Testis (tissue), 3 donors: ENCODE results near the gene ENTR1. TPM values are rescaled to one million over a fixed set of nuclear protein-coding genes. Genes with fewer than 3 reads are reported as not detected.
"Not testable (repeated sequence)": the region's sequence is repeated elsewhere in the genome, so short reads cannot be mapped to it uniquely, and the experiment has no call there.

Source experiments
- DNase-seq: peaks from one replicate; pipeline ENCODE4 v3.0.0-alpha.2; 2019
- H3K27ac ChIP-seq, 2 donors: fragments of 200-600 bp; sonication (generic); one replicate each; pipeline ENCODE4 v1.5.1; 2019
- H3K27me3 ChIP-seq: fragments of 200-600 bp; sonication (generic); one replicate; pipeline ENCODE4 v1.5.1; 2019
- H3K36me3 ChIP-seq: fragments of 200-600 bp; sonication (generic); one replicate; pipeline ENCODE4 v1.5.1; 2017; ENCODE audit warnings: low read depth; ENCODE audit errors: missing control alignments
- H3K4me1 ChIP-seq: fragments of 200-600 bp; sonication (generic); one replicate; pipeline ENCODE4 v1.5.1; 2019
- H3K4me3 ChIP-seq, 2 donors: fragments of 200-600 bp; sonication (generic); one replicate each; pipeline ENCODE4 v1.5.1; 2017 to 2019
- H3K9me3 ChIP-seq: fragments of 200-600 bp; sonication (generic); one replicate; pipeline ENCODE4 v1.5.1; 2017
- POLR2A ChIP-seq: fragments of 450-650 bp; IDR thresholded peaks from one replicate; pipeline ENCODE4 v1.6.1; 2017; ENCODE audit warnings: antibody characterized with exemption, mild to moderate bottlenecking, moderate library complexity
- WGBS, 2 donors: methylation state at CpG; one replicate each; pipeline ENCODE4 v1.1.5; 2018; 5-methylcytosine and 5-hydroxymethylcytosine counted together
- intact Hi-C: fragments of 100-400 bp; cut with DNase I; formaldehyde crosslinking; loops from one replicate; pipeline ENCODE4 v1.15.1; 2023; ENCODE audit warnings: low total_unique reads
- polyA plus RNA-seq: library from polyadenylated mRNA; stranded (reverse); fragments of 350-450 nt; fragmentation: Illumina TruSeq; extraction: RNeasy Lipid Tissue Mini Kit (QIAGEN cat#74804); gene quantifications from one replicate; pipeline ENCODE4 v1.2.3, GENCODE V29; 2014; ENCODE audit warnings: low read depth, low replicate concordance; ENCODE audit not compliant: insufficient read depth
- total RNA-seq, 2 donors: library from RNA; depleted of rRNA; stranded (reverse); fragments of >200 nt; gene quantifications; one replicate each; pipeline ENCODE4 v1.2.3, GENCODE V29; 2016
- TF ChIP-seq, protein P1 (sequence below), 3 experiments: fragments of 450-650 bp in 2 of 3; fragments of 200-600 bp in 1 of 3; sonication (generic) in 1 of 3; IDR thresholded peaks; one replicate each; pipeline ENCODE4 v1.5.1; 2016 to 2019; ENCODE audit warnings: antibody characterized with exemption in 3 of 3, mild to moderate bottlenecking in 2 of 3, moderate library complexity in 1 of 3

Gene ENTR1
- total and polyA plus RNA-seq, 3 donors from 2014 or later, result 61.7 to 69.1 (median 64.3) TPM

DNA sequence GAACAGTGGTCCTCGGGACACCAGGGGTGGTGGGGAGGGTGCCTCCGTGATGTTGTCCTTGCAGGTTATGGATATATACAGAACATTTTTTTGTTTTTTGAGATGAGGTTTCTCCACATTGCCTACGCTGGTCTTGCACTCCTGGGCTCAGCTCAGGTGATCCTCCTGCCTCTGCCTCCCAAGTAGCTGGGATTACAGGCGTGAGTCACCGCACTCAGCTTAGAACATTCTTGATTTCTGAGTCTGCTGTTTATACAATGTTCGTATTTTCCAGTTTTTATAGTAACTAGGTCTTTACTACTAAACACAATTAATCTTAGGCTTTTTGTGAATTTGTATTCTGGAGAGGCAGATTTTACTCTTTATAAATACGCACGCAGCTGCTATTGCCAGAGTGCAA is 6.0 kb upstream of the ENTR1 start:
- intact Hi-C loops, result no loop called here
- Histone ChIP-seq H3K27ac (no peak overlapping the region), H3K4me3 (no peak overlapping the region), H3K9me3 (no peaks in the 10 kb centered on the region), H3K4me1 (peaks cover 2% of the 10 kb centered on the region), H3K36me3 (no peaks in the 10 kb centered on the region), H3K27me3 (no peaks in the 10 kb centered on the region)
- no peak for TF ChIP-seq POLR2A
- WGBS, 2 donors, result 96 to 99% methylated on average over 8 of the region's 8 CpGs
- no peak for DNase-seq

DNA sequence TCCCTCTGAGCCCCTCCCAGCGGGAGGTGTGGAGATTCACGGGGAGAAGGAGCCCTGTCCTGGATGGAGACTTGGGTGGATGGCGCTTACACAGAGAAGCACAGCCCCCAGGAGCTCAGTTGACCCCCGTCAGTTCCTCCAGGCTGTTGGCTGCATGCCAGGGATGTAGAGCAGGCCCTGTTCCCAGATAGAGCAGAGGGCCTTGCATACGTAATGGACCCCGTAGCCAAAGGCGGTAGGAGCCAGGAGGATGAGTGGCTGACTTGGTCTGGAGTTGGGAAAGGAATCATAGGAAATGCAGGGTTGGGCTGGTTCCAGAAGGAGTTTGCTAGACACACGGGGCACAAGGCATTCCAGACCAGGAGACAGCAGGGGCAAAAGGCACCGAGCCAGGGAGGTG is 2.5 kb upstream of the ENTR1 start:
- Histone ChIP-seq H3K27me3 (no peaks in the 10 kb centered on the region), H3K27ac (no peak overlapping the region), H3K36me3 (no peaks in the 10 kb centered on the region), H3K9me3 (no peaks in the 10 kb centered on the region), H3K4me1 (peaks cover 15% of the 10 kb centered on the region), H3K4me3 (no peak overlapping the region)
- no peak for DNase-seq
- 59 to 68% methylated on average over 7 to 9 of the region's 9 CpGs for WGBS, 2 donors
- intact Hi-C loops, result no loop called here
- no peak for TF ChIP-seq POLR2A
- TF ChIP-seq, protein P1, sequence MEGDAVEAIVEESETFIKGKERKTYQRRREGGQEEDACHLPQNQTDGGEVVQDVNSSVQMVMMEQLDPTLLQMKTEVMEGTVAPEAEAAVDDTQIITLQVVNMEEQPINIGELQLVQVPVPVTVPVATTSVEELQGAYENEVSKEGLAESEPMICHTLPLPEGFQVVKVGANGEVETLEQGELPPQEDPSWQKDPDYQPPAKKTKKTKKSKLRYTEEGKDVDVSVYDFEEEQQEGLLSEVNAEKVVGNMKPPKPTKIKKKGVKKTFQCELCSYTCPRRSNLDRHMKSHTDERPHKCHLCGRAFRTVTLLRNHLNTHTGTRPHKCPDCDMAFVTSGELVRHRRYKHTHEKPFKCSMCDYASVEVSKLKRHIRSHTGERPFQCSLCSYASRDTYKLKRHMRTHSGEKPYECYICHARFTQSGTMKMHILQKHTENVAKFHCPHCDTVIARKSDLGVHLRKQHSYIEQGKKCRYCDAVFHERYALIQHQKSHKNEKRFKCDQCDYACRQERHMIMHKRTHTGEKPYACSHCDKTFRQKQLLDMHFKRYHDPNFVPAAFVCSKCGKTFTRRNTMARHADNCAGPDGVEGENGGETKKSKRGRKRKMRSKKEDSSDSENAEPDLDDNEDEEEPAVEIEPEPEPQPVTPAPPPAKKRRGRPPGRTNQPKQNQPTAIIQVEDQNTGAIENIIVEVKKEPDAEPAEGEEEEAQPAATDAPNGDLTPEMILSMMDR (IDR thresholded peaks at IDR 0.05), result no peak

DNA sequence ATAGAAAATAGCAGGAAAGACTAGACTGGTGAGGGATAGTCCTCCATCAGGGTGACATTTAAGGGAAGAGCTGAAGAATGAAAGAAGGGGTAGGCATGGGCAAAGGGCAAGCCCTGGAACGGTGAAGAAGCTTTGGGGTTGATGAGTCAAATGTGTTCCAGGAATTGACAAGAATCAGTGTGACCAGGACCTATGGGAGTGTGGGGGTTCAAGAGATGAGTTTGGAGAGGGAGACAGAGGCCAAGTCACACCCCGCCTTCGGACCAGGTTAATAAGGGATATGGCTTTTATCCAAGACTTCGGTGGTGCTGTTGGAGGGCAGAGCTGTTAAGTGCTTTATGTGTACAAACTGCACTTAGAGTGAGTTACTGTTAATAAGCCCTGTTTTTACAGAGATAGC is 964 bp upstream of the ENTR1 start:
- Histone ChIP-seq H3K4me3 (peak overlapping the region; percentile 90 to 99), H3K9me3 (no peaks in the 10 kb centered on the region), H3K27me3 (no peaks in the 10 kb centered on the region), H3K4me1 (peaks cover 15% of the 10 kb centered on the region), H3K36me3 (no peaks in the 10 kb centered on the region), H3K27ac (peak overlapping the region in 1 of 2 donors; percentile 85)
- WGBS, 2 donors, result 16 to 35% methylated on average over 4 of the region's 4 CpGs
- DNase-seq, result no peak
- no peak for TF ChIP-seq POLR2A
- TF ChIP-seq, protein P1 (IDR thresholded peaks at IDR 0.05), result no peak
- intact Hi-C loops, result no loop called here

DNA sequence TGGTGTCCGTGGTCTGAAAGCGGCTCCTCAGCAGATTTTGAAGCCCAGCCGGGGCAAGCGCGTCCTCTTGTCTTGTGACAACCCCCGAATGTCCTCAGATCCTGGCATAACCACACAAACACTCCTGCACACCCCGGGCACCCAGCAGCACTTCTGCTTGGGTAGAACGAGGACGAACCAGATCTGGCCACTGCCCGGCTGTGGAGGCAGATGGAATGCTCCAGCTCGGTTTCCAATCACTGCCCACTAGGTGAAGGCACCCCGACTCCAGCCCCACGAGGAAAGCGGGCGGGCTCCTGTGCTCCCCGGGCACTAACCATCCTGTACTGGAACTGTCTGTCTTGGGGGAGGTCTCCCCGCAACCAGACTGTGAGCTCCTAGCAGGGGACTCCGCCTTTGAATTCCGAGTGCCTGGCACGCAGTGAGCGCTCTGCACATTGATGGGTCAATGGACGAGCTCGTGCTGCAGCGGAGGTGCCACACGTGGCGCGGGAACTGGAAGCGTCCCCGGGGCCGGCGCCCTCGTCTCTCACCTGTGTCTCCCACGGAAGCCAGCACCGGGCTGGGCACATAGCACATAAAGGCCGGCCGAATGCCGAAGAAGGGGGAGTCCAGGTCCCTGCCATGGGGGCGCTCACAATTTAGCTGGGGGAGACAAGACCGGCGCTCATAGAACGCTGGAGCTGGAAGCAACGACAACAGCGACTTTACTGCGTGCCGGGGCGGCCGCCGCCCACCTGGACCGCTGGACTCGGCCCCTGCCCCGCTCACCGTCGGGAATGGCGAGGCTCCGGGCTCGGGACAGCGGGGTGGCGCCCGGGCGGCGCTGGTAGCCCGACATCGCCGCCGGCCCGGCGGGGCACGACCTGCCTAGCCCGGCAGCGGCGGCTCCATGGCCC is 608 bp downstream of the ENTR1 start:
- Histone ChIP-seq H3K9me3 (no peaks in the 10 kb centered on the region), H3K4me3 (peak overlapping the region; percentile 90 to 99), H3K27ac (peak overlapping the region; percentile 37 to 85), H3K36me3 (no peaks in the 10 kb centered on the region), H3K4me1 (peaks cover 15% of the 10 kb centered on the region), H3K27me3 (no peaks in the 10 kb centered on the region)
- TF ChIP-seq, protein P1 (IDR thresholded peaks at IDR 0.05), result no peak
- TF ChIP-seq POLR2A, result no peak
- DNase-seq, result peak; percentile 57
- WGBS, 2 donors, result 3 to 6% methylated on average over 16 to 58 of the region's 71 CpGs
- intact Hi-C loops, result no loop called here

DNA sequence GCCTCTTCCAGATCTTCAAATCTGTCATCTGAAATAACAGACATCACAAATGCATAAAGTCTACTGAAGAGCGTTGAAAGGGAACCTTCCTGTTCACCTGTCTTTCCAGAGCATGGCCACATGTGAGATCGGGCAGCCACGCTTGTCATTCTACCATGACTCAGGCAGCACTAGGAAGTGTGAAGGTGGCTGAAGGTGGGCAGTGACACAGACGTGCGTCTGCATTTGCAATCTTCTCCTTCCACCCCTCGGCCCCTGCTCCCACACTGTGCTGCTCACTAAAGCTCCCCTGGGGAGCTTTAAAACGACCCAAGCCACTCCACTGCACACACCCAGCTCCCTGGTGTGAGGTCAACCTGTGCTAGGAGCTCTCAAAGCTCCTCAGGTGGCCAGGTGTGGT is 2.5 kb downstream of the ENTR1 start:
- no peak overlapping the region for H3K27ac ChIP-seq
- no peak for DNase-seq
- intact Hi-C loops, result no loop called here
- peaks cover 15% of the 10 kb centered on the region for H3K4me1 ChIP-seq
- WGBS, 2 donors, result 91 to 93% methylated on average over 7 of the region's 7 CpGs
- no peak for TF ChIP-seq POLR2A
- TF ChIP-seq, protein P1 (IDR thresholded peaks at IDR 0.05), result no peak
- no peaks in the 10 kb centered on the region for H3K27me3 ChIP-seq
- H3K36me3 ChIP-seq, result no peaks in the 10 kb centered on the region
- no peak overlapping the region for H3K4me3 ChIP-seq
- H3K9me3 ChIP-seq, result no peaks in the 10 kb centered on the region

DNA sequence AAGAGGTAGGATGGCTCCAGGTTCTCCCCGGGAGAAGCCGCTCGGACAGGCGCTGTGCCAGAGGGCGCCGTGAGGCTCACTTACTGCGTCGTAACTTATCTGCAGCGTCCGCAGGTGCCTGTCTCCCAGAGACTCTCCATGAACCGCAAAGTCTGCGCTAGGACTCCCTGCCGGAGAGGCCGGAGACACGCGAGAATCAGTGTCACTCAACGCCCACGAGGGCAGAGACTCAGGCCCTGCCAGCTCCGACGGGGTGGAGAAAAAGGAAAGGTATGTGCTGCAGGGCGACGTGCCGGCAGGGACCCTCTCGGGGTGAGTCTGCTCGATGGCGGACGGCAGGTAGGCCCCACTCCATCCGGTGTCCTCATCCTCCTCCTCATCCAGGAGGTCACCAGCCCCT is 3.4 kb downstream of the ENTR1 start:
- H3K9me3 ChIP-seq, intact Hi-C loops, H3K27me3 ChIP-seq, DNase-seq, H3K27ac ChIP-seq, H3K4me3 ChIP-seq, H3K36me3 ChIP-seq: not testable (repeated sequence)
- H3K4me1 ChIP-seq, result peaks cover 15% of the 10 kb centered on the region
- 91% methylated on average over 26 to 28 of the region's 28 CpGs for WGBS, 2 donors

DNA sequence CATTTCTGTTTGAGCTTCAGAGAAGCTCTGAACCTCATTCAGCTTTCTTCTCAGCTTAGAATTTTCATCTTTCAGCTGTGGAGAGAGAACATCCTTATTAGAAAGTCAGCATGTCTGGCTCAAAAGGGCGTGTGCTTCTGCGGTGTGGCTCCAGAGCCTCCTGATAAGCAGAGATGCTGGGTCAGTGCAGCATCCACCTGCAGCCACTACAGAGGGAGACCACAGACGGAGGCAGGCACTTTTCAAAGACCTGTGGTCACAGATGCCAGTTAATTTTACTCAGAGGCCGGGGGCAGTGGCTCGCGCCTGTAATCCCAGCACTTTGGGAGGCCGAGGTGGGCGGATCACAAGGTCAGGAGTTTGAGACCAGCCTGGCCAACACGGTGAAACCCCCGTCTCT is 4.5 kb downstream of the ENTR1 start:
- H3K4me3 ChIP-seq, H3K4me1 ChIP-seq, DNase-seq, H3K9me3 ChIP-seq, H3K36me3 ChIP-seq, intact Hi-C loops, H3K27me3 ChIP-seq, H3K27ac ChIP-seq: not testable (repeated sequence)
- WGBS, 2 donors, result 83 to 95% methylated on average over 10 of the region's 10 CpGs
